Left renal cortex interstitium (tissue), 4 donors: ENCODE data around the gene KCNK3. TPM values are rescaled to one million over a fixed set of nuclear protein-coding genes. Genes with fewer than 3 reads are reported as not detected.
A peak's percentile ranks its signal among the peaks of the same experiment; 100 is the strongest.

Experiments
- DNase-seq, 4 donors: peaks; one replicate each; pipeline ENCODE4 v3.0.0-alpha.2; 2013; ENCODE audit warnings: low read depth in 4 of 4, low spot score in 2 of 4, missing footprints in 1 of 4
- polyA plus RNA-seq, 4 donors: library from polyadenylated mRNA; unstranded; fragments of 120-200 nt; gene quantifications; one replicate each; pipeline ENCODE4 v1.2.1, GENCODE V29; 2013; ENCODE audit not compliant: insufficient read length in 4 of 4

The KCNK3 gene
- polyA plus RNA-seq, 4 donors: 1.1 to 3.6 (median 2.0) TPM

GRCh38 chr2:26709323-26710110, 17.0 kb downstream of the KCNK3 start:
- no peak for DNase-seq

DNA sequence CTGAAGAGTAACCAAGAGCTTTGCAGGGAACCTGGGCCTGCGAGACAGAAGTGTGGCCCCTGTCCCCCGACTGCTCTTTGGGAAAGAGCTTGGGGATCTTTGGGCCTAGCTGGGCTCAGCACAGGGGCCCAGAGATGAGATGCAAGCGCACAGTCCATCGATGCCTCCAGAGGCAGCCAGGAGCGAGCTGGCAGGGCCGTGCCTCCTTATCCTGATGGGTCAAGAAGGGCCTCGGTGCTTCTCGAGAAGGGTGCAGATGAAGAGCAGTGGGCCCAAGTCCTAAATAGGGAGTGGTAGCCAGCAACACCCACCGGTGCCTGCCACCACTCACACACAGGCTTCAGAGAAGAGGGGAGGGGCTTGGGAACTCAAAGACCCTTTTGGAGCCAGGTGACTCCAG, 17.6 kb downstream of the KCNK3 start:
- no peak for DNase-seq

DNA sequence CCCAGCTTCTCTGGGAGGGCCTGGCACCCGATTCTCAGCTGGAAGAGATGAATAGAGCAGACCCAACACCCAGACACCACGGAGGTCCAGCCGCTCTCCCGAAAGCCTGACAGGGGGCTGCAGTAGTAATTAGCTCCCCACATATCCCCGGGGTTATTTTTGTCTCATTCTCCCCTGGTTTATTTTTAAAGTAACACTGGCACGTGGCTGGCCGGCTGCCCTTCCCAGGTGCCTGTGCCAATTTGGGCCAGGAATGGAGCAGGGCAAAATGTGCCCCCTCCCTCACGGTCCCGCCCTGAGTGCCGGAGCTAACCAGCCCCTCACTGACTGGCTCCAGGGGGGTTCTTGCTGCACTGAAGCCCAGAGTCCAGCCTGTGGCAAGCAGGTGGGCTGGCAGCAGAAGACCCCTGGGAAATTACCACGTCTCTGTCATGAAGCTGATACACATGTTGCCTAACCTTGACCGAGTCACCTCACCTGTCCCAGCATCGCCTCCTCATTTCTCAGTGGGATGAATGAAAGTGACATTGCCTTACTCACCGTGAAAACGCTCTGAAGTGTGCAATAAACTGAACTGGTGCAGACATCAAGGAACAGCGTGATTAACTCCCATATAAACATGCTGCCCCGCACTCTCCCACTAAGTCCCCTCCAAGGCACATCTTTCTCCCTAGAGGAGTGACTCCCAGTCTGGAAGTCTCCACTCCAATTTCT, 18.4 kb downstream of the KCNK3 start:
- no peak for DNase-seq

- DNase-seq: no peak
Observed at GRCh38 chr2:26711457-26712161, 19.1 kb downstream of the KCNK3 start.

DNA sequence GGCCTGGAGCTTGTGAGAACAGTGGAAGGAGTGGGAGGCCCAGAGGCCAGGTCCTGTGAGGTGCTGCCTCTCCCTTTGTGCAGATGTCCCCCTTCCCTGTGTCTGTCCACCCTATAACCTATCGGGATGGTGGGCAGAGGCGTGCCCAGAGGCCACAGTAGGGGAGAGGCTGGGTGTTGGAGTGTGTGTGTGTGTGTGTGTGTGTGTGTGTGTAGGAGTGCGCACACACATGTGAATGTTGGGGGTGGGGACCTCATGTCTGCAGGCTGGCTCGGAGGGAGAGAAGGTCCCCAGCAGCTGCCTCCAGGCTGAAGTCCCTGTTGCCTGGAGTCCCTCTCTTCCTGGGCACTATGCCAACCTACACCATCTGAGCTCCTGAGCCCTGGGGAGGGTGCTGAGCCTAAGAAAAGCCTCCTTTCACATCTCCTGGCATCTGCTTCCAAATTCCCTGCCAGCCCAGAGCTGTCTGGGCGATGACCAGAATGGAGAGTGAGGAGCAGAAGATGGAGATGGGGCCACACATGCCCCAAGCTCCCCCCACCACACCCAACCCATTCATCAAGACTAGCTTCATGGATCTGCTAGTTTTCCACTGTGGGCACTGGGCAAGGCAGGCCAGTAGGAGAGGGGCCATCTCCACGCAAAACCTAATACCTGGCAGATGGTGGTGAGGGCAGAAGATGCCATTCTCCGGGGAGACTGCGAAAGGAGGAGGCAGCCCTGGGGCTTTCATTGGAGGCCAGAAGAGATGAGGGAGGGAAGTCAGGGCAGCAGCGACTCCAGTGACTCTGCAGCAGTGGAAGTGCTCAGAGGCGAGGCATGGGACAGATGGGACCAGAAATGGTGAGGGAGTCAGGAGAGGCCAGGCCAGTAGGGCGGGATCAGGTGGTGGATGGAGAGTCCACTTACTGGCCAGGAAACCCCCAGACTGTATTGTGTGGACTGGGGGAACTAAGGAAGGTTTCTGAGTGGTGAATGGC, 20.3 kb downstream of the KCNK3 start:
- no peak for DNase-seq

- no peak for DNase-seq
Observed at GRCh38 chr2:26715528-26716270, 23.2 kb downstream of the KCNK3 start.

DNA sequence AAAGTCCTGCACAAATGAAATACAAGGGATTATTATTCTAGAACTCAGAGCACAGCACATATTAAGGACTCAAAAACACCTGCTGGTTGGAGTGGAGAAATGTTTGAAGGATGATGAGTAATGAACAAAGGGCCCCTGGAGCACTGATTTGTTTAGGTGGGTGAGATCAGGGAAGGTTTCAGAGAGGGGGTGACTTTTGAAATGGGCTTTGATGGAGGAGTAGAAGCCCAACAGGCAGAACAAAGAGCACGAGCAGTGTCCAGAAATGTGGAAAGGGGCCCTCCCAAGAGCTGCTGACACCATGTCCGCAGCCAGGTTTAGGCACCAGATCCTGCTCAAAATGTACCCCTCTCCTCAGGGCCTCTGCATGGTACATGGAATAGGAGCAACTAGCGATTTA, 23.8 kb downstream of the KCNK3 start:
- DNase-seq: no peak

DNA sequence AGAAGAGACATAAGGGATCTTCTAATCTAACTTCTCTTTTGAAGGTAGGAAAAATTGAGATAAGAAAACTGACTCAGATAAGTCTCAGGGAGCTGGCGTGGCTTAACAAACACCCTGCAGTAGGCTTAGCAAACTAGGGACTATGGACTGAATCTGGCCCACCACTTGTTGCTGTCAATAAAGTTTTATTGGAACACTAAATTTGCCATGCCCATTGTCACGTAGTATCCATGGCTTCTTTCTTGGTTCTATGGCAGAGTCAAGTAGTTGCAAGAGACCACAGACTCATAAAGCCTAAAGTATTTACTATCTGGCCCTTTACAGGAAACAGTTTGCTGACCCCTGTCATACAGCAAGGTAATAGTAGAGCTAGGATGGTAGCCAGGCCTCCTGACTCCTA, 24.2 kb downstream of the KCNK3 start:
- DNase-seq: no peak

DNA sequence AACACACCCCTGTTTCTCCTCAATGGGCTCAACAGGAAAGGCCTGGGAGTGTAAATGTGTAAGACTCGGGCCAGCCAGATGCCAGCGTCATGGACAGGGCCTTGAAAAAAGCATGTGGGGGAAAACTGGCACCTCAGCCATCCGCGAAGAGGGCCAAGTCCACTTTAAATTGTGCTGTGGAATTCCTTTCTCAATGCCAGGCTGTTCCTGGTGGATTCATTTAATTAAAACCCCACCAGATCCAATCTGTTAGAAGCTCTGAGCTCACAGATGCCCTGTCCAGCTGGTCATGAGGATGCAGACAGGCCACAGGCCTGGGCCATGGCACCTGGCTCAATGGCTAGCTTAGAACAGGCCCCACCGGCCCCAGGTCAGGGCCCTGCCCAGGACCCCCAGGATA, 24.8 kb downstream of the KCNK3 start:
- DNase-seq: no peak

DNA sequence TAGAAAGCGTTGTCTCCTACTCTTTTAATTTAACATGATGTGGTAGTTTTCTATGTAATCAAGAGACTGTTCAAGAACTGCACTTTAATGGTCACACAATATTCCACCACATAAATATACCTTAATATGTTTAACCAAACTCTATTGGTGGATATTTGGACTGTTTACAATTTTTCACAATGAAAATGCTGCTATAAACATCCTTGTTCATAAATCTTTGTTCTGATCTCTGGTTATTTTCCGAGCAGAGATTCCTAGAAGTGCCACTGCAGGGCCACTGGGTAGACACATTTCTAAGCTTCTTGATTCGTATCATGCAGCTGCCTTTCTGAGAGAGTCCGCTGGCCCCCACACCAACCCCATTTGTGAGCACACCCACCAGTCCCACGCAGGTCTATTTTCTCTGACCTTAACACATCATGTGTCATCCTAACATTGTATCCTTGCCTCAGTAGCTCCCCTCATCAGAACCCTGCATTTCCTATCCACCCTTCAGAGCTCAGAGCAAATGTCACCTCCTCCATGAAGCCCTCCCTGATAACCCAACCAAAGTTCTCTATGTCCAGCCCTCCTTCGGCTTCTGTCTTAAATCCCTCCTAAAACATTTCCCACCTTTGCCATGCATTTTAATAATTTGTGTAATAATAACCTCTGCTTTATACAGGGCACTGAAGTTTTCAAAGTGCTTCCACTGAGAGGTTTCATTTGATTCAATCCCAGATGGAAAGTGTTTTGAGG, 26.6 kb downstream of the KCNK3 start:
- no peak for DNase-seq

- DNase-seq: peak in 2 of 4 donors; percentile 19 to 28
Observed at GRCh38 chr2:26720322-26721114, 28.0 kb downstream of the KCNK3 start.

- no peak for DNase-seq
Observed at GRCh38 chr2:26721115-26722032, 28.9 kb downstream of the KCNK3 start.

- DNase-seq: no peak
Observed at GRCh38 chr2:26722328-26722727, 29.8 kb downstream of the KCNK3 start.

DNA sequence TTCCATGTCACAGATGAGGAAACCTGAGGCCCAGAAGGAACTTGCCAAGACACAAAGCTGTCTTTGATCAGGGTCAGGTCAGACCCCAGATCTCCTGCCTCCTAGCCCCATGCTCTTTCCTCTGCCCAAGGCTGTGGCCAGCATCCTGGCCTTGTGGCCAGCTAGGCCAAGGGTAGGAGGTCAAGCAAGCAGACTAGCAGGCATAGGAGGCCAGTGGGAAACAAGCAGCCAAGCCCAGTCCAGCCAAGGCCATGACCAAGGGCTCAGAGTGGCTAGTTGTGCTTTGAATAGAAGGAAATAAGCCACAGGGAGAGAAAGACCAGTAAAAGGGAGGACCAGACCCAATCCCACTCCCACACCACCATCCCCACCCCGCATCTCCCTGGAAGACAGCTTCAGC, 30.4 kb downstream of the KCNK3 start:
- DNase-seq: no peak

DNA sequence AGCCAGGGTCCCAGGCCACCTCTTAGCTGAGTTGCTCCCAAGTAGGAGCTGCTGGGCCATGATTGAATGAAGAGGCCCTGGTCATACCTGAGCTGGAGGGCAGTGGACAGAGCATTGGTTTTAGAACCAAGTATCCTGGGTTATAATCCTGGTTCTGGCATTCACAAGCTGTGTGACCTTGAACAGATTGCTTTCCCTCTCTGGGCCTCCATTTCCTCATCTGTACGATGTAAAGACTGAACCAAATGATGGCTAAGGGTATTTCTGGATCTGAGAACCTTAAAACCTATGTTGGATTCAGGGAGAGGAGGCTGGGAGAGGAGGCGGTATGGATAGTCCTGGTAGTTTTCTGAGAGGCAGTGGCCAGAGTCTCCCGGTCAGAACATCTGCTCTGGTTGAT, 31.0 kb downstream of the KCNK3 start:
- no peak for DNase-seq

GRCh38 chr2:26723991-26724750, 31.6 kb downstream of the KCNK3 start:
- no peak for DNase-seq
